HG03354 (cell line): ENCODE results near the gene DCPS.
"Not testable (repeated sequence)": the region's sequence is repeated elsewhere in the genome, so short reads cannot be mapped to it uniquely, and the experiment has no call there.

Source experiments
- ATAC-seq: cut with Tn5 transposase; IDR thresholded peaks from one replicate; pipeline ENCODE4 v1.9.1; 2021; ENCODE audit warnings: mild to moderate bottlenecking; ENCODE audit not compliant: unreplicated experiment, poor library complexity, severe bottlenecking

Gene DCPS

DNA sequence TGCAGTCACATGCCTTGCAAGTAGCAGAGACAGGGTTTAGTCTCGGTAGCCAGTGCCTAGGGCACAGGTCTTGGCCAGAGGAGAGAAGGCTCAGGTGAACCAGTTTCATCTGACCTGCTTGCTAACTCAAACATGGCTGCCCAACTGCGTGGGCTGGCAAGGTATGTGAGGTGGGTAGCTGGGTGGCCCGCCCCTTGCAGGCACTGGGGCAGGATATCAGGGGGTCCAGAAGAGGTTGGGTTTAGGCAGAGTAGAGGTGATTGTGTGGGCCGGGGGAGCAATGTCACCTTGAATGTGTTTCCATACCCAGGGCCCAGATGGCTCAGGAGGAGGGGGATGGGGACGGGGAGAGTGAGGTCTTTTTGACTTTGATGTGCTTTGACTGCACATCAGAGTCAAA, 89.3 kb downstream of the DCPS start:
- no peak for ATAC-seq

DNA sequence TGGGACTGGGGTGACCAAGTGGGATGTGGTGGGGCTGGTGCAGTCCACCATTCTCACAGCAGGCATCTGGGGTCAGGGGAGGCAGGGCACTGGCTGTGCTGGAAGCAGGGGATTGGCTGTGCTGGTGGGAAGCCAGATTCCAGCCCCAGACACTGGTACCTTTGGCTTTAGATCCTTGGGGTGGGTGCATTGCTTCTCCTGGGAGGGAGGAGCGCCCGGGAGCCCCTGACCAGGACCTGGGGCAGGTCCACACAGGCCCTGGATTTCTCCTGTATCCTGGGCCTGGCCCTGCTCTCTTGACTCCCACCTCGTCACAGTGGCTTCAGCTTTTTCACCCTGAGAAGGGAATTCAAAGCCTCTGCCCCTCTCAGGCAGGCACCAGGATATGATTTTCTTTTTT, 90.2 kb downstream of the DCPS start:
- ATAC-seq: no peak

DNA sequence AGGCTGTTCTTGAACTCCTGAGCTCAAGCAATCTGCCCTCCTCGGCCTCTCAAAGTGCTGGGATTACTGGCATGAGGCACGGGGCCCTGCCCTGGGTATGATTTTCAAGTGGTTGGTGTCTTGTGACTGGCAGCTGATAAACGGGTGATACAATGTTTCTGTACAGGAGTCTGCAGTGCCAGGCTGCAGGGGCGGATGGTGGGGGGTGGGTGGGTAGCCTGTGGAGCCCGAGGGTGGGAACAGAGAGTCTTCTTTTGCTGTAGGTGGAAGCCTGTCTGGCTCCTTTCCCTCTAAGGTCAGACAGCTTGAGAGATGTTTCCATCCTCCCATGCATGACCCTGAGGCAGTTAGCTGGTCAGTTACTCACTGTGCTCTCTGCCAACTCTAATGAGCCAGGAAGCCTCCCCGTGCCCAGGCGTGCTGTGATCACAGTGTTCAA, 90.8 kb downstream of the DCPS start:
- not testable (repeated sequence) for ATAC-seq
